HCT116 (cell line): ENCODE measurements around the gene RGS17.

Source experiments
- EGR1 ChIP-seq: IDR thresholded peaks from 2 replicates; pipeline ENCODE4 v1.6.1; 2012; ENCODE audit warnings: low read depth
- MAX ChIP-seq: IDR thresholded peaks from 2 replicates; pipeline ENCODE4 v1.6.1; 2012
- POLR2A ChIP-seq: IDR thresholded peaks from 2 replicates; pipeline ENCODE4 v1.7.0; 2011; ENCODE audit warnings: borderline replicate concordance; ENCODE audit not compliant: insufficient read depth, insufficient read length; ENCODE audit errors: extremely low read depth
- SP1 ChIP-seq: IDR thresholded peaks from 2 replicates; pipeline ENCODE4 v1.6.1; 2012; ENCODE audit warnings: low read depth
- TF ChIP-seq, protein P1 (sequence below), 3 experiments: fragments of 200-600 bp in 1 of 3; sonication (generic) in 1 of 3; IDR thresholded peaks in 2 of 3; conservative IDR thresholded peaks in 1 of 3; 2 replicates each; pipeline ENCODE4 v1.5.1; 2012 to 2017; ENCODE audit warnings: low read depth in 2 of 3, low read length in 2 of 3, antibody characterized with exemption in 1 of 3, borderline replicate concordance in 1 of 3, control low read depth in 1 of 3, mild to moderate bottlenecking in 1 of 3, mixed read lengths in 1 of 3, mixed run types in 1 of 3, moderate library complexity in 1 of 3; ENCODE audit not compliant: insufficient read depth in 1 of 3

GRCh38 chr6:153048631-153049030 is 82.5 kb downstream of the RGS17 start:
- TF ChIP-seq POLR2A, result no peak
- no peak for TF ChIP-seq SP1
- no peak for TF ChIP-seq EGR1
- TF ChIP-seq MAX, result no peak
- TF ChIP-seq, protein P1, sequence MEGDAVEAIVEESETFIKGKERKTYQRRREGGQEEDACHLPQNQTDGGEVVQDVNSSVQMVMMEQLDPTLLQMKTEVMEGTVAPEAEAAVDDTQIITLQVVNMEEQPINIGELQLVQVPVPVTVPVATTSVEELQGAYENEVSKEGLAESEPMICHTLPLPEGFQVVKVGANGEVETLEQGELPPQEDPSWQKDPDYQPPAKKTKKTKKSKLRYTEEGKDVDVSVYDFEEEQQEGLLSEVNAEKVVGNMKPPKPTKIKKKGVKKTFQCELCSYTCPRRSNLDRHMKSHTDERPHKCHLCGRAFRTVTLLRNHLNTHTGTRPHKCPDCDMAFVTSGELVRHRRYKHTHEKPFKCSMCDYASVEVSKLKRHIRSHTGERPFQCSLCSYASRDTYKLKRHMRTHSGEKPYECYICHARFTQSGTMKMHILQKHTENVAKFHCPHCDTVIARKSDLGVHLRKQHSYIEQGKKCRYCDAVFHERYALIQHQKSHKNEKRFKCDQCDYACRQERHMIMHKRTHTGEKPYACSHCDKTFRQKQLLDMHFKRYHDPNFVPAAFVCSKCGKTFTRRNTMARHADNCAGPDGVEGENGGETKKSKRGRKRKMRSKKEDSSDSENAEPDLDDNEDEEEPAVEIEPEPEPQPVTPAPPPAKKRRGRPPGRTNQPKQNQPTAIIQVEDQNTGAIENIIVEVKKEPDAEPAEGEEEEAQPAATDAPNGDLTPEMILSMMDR (IDR thresholded peaks at IDR 0.05 in 2 of 3, conservative IDR thresholded peaks at IDR 0.05 in 1 of 3; ENCODE audit: borderline replicate concordance in 1 of 3, insufficient read depth in 1 of 3, low read depth in 2 of 3, low read length in 2 of 3), result no peak
